Lower leg skin (tissue), 4 donors: ENCODE measurements around the gene SHOX. TPM values are rescaled to one million over a fixed set of nuclear protein-coding genes. Genes with fewer than 3 reads are reported as not detected.

Experiments
- DNase-seq, 2 donors: peaks; one replicate each; pipeline ENCODE4 v3.0.0-alpha.2; 2019; ENCODE audit warnings: low spot score in 2 of 2
- H3K4me3 ChIP-seq: fragments of 200-600 bp; sonication (generic); 2 replicates; pipeline ENCODE4 v1.5.1; 2017; ENCODE audit warnings: mild to moderate bottlenecking, low read depth; ENCODE audit not compliant: poor library complexity, severe bottlenecking
- CTCF ChIP-seq, 3 donors: fragments of 450-650 bp; IDR thresholded peaks; one replicate each; pipeline ENCODE4 v1.5.1; 2016; ENCODE audit warnings: antibody characterized with exemption in 3 of 3, mild to moderate bottlenecking in 3 of 3, moderate library complexity in 2 of 3
- POLR2A ChIP-seq, 2 donors: fragments of 450-650 bp; IDR thresholded peaks; one replicate each; pipeline ENCODE4 v1.6.1; 2016 to 2017; ENCODE audit warnings: antibody characterized with exemption in 2 of 2, mild to moderate bottlenecking in 1 of 2, moderate library complexity in 1 of 2
- WGBS, 2 donors: methylation state at CpG; one replicate each; pipeline ENCODE4 v1.1.5; 2018; 5-methylcytosine and 5-hydroxymethylcytosine counted together
- intact Hi-C: fragments of 100-400 bp; cut with DNase I; formaldehyde crosslinking; loops from one replicate; pipeline ENCODE4 v1.15.0; 2023; ENCODE audit warnings: low total_unique reads
- total RNA-seq, 4 donors: library from RNA; depleted of rRNA; stranded (reverse); fragments of >200 nt; gene quantifications; one replicate each; pipeline ENCODE4 v1.1.0, GENCODE V29; 2016

Gene SHOX
- total RNA-seq, 4 donors from 2014 or later: 0.54 to 2.4 TPM; not detected in 2

- no peak overlapping the region for H3K4me3 ChIP-seq
- TF ChIP-seq POLR2A (IDR thresholded peaks at IDR 0.05): no peak
- TF ChIP-seq CTCF (IDR thresholded peaks at IDR 0.05): no peak
- 74 to 86% methylated on average over 13 of the region's 13 CpGs for WGBS, 2 donors
- no peak for DNase-seq
- intact Hi-C loops: no loop called here
Observed at GRCh38 chrX:677376-677775, 46.8 kb downstream of the SHOX start.

- H3K4me3 ChIP-seq: no peak overlapping the region
- intact Hi-C loops: no loop called here
- DNase-seq: no peak
- TF ChIP-seq POLR2A (IDR thresholded peaks at IDR 0.05) (no peak), CTCF (IDR thresholded peaks at IDR 0.05) (no peak)
- 52 to 54% methylated on average over 39 of the region's 39 CpGs for WGBS, 2 donors
Observed at GRCh38 chrX:679291-679979, 48.8 kb downstream of the SHOX start.

GRCh38 chrX:680062-680461 is 49.5 kb downstream of the SHOX start:
- intact Hi-C loops: no loop called here
- 90 to 91% methylated on average over 14 of the region's 14 CpGs for whole genome bisulfite sequencing, 2 donors
- no peak for TF ChIP-seq CTCF (IDR thresholded peaks at IDR 0.05)
- TF ChIP-seq POLR2A (IDR thresholded peaks at IDR 0.05): no peak
- no peak for DNase-seq
- no peak overlapping the region for H3K4me3 ChIP-seq

- no peak for DNase-seq
- WGBS, 2 donors: 81 to 86% methylated on average over 3 of the region's 3 CpGs
- H3K4me3 ChIP-seq: no peak overlapping the region
- intact Hi-C loops: no loop called here
- TF ChIP-seq CTCF (IDR thresholded peaks at IDR 0.05): no peak
- TF ChIP-seq POLR2A (IDR thresholded peaks at IDR 0.05): no peak
Observed at GRCh38 chrX:681989-682388, 51.4 kb downstream of the SHOX start.

- TF ChIP-seq POLR2A (IDR thresholded peaks at IDR 0.05) (no peak), CTCF (IDR thresholded peaks at IDR 0.05) (no peak)
- WGBS, 2 donors: 86 to 90% methylated on average over 8 of the region's 8 CpGs
- intact Hi-C loops: no loop called here
- no peak overlapping the region for H3K4me3 ChIP-seq
- no peak for DNase-seq
Observed at GRCh38 chrX:682892-683291, 52.3 kb downstream of the SHOX start.

GRCh38 chrX:683576-683975 is 53.0 kb downstream of the SHOX start:
- intact Hi-C loops: no loop called here
- WGBS, 2 donors: 68 to 75% methylated on average over 8 of the region's 8 CpGs
- H3K4me3 ChIP-seq: no peak overlapping the region
- TF ChIP-seq CTCF (IDR thresholded peaks at IDR 0.05): no peak
- no peak for TF ChIP-seq POLR2A (IDR thresholded peaks at IDR 0.05)
- DNase-seq: no peak
